ENCODE measurements around the gene SCUBE3.

The SCUBE3 gene

DNA sequence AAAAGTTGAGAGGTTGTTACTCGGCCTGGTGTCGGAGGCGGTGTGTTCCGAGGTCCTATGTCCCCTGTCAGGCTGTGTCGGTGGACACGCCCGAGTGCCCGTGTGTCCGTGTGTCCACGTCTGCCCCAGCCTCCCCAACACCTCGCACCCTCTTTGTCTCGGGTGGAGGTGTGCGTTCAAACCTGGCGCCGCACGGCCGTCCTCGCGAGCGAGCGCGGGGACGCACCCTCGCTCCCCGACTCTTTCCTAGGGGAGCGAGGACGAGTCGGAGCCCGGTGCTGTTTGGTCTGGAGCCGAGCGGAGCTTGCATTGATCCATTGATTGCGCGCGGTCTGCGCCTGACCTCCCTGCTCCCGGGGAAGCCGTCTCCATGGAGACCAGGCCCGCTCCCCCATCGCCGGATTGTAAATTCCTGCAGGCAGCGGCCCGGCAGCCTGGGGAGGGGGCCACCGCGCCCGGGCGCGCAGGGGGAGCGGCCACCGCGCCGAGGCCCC, 411 bp upstream of the SCUBE3 start:
- DNase-seq (ENCODE audit: low read depth): no peak

DNA sequence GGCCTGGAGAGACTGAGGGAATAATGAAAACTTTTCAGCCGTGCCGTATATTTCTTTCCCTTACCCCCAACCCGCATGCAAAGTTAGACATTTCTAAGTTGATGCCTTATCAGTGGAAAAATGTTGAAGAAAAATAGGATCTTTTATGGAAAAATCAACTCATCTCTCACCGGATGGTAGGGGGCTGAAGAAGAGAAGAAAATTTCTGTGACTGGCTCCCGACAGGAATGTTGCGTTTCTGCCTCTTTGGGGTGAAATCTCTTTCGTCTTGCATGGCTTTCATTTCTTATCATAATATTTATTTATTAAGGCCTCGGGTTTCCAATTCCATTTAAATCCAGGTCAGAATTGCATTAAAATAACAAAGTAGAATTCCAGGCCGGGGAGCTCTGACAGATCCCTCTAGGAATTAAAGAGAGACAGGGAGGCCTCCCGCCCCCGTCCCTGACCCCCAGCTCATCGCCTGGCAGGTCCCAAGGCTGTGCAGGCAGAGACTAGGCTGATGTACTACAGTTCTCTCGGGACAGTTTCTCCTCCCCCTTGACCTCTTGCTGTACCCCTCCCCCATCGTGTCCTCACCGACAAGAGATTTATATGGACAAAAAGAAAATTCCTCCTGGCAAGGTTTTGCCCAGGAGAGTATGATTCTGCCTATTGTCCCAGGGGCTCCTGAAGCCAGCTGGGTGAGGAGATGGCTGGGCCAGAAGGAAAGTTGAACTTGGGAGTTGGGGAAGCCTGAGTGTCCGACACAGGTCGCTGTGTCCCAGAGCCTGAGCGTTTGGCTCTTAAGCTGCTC, 1.3 kb downstream of the SCUBE3 start:
- no peak for DNase-seq (ENCODE audit: low read depth)

DNA sequence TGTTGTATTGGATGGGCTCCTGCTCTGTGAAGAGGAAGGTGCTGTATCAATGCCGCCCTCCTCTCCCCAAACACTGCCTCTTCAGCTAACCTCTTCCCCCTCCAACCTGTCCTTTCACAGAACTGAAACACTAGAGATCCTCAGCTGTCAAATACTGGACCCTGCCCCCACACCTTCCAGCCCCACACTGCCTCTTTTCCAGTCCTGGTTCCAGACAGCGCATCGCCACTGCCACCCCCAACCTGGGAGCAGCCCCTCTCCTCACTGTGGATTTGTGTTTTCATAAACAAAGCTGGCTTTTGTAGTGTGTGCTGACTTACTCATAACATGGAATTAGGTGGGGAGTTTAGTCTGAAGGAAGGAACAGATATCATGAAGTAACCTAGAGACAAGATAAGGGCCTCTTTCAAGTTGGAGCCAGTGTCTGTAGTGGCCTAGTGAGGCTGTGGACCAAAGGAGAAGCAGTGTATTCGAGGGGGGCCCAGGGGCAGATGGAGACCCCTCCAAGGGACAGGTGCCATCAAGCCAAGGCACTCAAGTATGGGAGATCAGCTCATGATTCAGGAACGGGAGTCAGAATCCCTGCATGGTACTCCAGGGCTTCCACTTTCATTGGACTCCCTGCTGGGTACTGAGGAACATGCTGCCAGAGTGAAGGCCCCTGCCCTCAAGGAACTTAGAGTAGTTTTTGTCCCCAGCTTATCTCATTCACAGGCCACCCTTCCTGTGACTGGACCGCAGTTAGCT, 2.1 kb downstream of the SCUBE3 start:
- DNase-seq (ENCODE audit: low read depth): no peak

DNA sequence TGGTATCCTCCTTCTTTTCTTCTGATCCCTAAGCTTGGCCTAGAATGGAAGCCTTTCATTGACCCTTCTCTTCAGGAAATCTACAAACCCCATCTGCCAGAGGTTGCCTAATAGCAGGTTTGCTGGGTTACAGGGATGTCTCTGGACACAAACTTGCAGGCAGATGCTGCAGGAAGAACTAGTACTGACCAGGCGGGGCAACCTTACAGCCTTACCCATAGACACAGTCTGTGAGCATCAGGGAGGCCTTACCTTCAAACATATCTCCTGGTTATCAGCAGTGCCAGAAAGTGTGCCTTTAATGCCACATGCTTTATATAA, 2.6 kb downstream of the SCUBE3 start:
- DNase-seq (ENCODE audit: low read depth): no peak

DNA sequence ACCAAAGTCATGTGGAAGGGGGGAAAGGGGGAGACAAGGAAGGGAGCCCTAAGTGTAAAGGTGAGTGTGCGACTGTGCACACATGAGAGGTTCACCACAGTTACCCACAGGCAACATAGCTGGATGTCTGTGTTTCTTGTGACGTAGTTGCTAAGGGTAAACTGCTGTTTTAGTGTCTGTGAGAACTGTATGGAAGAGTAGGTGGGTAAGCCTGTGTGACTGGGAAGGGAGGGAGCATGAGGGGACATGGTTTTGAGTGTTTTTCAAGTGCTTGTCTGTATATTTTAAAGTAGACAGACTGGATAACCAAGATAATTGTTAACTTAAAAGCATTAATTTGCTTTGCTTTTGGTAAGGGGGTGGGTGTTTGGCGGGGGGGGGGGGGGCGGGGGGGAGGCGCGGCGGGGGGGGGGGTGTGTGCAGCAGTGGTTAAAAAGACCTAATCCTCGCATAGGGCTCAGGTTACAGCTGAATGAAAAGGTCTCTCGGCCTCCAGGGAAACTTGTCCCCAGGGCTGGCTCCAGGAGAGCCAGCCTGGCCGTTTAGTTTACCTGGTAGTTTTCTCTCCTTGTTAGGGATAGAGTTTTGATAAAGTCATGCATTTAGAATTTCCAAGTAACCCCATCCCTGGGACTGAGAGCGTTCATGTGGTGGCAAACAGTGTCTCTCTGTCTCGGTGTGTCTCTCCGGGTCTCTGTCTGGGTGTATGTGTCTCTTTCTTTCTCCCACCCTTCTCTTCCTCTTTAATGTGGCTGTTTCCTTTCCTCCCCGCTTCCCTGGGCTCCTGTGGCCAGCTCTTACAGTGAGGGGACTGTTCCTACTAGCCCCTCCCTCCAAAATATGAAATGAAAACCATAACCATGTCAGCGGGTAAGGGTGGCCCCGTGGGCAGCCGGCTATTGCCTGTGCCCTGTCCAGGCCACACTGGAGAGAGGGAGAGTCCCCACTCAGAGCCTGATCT, 3.4 kb downstream of the SCUBE3 start:
- no peak for DNase-seq (ENCODE audit: low read depth)

DNA sequence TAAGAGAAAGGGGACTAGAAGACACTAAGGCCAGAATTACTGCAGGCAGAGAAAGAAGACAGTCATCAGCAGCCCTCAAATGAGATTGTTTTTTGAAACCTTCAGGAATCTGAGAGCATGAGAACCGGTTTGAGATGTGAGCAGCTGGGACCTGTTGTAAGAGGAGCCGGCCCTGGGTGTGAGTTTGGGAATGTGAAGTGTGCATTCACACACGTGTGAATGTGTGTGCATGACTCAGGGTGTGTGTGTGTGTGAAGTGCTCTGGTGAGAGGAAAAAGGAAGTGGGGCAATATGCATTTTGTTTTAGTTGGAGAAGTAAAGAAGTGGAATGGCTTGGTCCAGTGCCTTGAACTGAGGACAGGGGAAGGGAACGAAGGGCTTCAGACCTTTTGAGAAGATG, 4.3 kb downstream of the SCUBE3 start:
- peak; percentile 49 for DNase-seq (ENCODE audit: low read depth)

DNA sequence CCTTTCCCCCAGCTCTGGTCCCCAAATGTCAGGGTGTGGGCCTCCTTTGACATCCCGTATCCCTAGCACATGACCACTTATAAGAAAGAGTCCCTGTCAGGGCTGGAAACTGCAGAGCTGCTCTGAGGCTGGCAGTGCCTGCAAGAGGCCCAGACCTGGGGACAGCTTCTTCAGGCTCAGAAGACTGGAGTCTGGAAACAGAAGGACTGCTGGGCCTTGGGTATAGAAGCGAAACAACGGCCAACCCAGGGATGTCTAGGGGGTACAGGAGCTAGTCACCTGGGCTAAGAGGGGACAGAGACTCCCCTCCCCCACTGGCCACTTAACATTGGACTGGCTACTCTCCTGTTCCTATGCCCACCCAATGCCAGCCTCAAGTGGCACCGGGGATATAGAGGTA, 4.7 kb downstream of the SCUBE3 start:
- DNase-seq (ENCODE audit: low read depth): no peak

DNA sequence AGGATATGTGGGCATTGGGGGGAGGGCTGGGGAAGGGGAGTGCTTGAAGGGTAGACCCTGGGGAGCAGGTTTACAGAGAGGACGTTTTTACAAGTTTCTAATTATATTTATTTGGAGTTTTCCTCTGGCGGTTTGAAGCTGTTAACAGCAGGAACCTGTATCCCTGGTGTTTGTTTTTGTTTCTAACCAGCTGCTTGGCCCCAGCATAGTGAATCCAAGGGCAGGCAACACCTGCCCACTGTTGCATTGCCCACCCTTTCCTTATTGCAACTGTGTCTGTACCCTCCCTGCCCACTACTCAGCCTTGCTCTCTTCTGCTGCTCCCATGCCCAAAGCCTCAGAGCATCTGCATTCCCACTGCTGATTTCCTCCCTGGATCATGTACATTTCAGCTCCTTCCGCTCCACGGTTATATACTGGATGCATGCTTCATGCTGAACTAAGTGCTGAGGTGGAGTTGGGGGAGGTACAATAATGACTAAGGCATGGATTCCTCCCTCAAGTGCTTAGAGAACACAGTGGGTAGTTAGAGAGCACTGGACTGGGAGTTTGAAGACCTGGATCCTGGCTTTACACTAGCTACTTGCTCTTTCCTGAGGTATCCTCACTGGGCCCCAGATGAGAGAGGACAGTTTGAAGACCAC, 6.0 kb downstream of the SCUBE3 start:
- no peak for DNase-seq (ENCODE audit: low read depth)

DNA sequence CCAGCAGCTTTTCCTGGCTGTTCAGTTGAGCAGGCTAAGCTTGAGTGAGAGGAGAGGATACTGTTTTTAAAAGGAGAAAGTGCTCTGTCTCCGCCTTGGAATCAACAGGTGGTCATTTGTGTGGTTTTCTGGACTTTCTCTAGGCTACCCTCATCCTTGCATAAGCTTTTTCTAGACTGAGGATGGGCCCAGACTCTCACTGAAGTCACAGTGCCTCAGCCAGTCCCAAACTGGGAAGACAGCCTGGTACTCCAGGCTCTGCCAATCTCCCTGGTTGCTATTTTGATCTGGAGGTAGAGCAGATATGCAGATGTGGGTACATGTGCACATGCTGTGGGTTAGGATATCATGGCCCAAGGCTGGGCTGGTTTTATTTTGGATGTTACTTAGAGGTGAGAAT, 7.0 kb downstream of the SCUBE3 start:
- no peak for DNase-seq (ENCODE audit: low read depth)

DNA sequence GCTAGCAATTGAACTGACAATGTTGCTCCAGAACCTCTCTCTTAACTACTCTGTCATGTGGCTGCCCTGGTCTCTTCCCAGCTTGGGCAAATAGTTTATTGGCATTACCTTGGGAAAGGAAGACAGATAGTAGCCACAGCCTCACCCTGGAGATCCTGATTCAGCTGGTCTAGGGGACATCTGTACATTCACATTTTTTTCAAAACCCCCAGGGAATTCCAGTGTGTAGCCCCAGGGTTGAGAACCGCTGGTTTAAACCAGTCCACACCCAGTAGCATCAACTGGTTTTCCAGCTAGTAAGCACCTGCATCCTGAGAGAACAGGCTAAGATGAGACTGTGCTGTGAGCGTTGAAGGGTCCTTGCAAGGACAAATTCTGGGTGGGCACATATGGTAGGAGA, 9.6 kb downstream of the SCUBE3 start:
- no peak for DNase-seq (ENCODE audit: low read depth)

DNA sequence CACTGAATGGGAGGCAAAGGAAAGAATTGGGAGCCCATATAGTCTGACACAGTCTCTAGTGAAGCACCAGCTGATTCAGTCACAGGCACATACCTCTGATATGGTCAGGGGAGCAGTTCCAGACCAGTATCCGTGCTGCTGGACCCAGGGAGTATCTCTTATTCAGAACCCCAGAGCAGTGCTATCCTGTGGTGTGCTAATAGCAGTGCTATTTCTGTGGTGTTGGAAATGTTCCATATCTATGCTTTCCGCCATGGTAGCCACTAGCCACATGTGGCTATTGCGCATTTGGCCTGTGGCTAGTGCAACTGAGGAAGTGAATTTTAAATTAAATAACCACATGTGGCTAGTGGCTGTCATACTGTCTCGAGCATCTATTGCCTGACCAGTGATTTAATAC, 11.0 kb downstream of the SCUBE3 start:
- DNase-seq (ENCODE audit: low read depth): no peak

DNA sequence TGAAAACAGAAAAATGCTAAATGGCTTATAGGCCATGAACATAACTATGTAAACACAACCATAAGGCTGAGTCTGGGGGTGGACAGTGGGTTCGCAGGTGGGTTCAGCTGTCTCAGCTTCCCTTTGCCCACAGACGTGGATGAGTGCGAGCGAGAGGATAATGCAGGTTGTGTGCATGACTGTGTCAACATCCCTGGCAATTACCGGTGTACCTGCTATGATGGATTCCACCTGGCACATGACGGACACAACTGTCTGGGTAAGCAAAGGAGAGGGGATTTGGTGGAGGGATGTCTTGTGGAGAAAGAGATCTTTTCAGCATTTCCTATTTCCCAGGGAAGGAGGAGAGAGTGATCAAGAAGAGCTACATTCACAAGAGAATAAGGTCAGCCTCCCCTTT, 14.7 kb downstream of the SCUBE3 start:
- no peak for DNase-seq (ENCODE audit: low read depth)

DNA sequence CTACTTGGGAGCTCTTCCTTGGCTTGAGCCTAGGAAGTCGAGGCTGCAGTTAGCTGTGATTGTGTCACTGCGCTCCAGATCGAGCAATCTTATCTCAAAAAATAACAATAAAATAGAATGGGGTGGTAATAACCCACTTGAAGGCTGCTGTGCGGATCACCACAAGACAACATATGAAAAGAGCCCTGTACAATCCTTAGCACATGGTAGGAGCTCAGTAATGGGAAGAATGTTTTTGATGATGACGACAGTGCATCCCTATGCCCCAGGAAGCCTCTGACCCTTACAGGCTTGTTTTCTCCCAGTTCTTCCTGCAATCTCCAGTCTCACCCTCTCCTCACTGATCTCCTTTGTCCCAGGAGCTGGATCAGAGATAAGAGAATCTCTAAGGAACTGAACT, 15.5 kb downstream of the SCUBE3 start:
- DNase-seq (ENCODE audit: low read depth): no peak

DNA sequence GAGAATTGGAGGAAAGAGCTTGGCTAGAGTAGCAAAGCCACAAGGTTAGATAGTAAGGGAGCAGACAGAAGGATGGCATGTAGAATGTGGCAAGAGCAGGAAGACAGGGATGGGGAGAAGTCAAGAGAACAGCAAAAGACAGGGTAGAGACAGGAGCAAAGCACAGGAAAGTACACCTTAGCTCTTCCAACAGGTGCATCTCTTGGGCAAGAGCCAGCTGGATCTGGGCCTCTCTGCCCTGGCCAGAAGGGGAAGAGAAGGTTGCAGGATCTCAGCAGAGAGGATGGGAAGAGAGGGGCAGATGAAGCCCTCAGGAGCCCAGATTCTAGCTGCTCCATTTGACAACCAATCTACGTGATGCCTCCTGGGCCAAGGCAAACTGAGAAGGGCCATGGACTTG, 16.7 kb downstream of the SCUBE3 start:
- no peak for DNase-seq (ENCODE audit: low read depth)

DNA sequence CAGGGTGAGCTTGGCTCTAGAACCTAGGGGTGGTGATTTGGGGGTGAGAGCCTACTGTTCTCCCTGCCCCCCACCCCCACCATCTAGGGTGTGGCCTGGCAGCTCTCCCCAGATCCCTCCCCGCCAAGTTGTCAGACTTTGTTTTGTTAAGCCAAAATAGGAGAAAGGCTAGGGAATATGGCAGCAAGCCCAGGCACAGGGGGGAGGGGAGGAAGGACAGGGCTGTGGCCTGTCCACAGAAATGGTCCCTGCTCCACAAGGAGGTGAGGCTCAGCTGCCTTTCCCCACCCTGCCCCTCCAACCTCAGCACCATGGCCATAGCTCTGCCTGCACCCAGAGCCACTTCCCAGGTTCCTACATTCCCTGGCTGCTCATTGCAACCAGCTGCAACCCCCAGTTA, 17.2 kb downstream of the SCUBE3 start:
- no peak for DNase-seq (ENCODE audit: low read depth)

DNA sequence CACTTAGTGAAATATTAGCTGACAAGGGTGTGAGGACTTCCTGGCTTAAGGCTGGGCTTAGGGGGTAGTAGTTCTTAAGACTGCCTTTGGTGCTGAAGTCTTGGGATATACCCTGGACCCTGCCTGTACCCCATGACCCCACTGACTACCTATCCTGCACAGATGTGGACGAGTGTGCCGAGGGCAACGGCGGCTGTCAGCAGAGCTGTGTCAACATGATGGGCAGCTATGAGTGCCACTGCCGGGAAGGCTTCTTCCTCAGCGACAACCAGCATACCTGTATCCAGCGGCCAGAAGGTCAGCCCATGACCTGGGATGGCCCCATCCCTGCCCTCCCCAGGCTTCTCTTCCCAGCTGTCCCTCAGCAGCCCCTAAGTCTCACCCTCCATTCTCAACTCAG, 17.8 kb downstream of the SCUBE3 start:
- DNase-seq (ENCODE audit: low read depth): no peak

DNA sequence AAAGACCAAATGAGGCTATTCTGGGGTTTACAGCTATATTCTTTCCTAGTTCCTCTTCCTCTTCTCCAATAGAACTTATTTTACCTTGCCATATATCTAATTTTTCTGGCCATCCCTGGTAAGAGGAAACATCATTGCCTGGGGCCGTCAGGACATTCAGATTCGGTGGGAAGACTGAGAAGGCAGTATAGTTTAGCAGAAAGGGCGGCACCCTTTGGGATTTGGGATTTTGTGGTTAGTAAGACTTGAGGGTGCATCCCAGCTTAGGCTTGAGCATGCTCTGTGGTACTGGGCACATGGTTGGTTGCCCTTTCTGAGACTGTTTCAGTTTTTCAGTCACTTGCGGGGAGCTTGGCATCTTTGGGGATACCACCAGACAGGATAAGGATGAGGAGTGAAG, 21.1 kb downstream of the SCUBE3 start:
- no peak for DNase-seq (ENCODE audit: low read depth)

DNA sequence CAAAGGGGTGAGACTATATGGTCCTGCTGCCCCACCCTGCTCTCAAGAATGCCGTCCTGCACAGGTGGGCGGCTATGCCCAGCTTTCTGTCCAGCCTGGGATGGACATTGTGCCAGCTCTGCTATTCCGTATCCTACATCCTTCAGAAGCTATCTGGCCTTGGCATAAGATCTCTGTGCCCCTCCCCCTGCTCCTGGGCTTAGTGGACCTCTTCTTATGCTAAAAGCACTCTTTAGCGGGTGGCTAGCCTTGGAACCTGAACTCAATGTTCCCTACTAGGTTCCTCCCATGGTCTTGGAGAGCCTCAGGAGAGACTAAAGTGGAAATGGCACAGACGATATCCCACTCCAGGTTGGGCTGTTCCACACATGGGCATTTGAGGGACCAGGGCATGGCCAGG, 22.5 kb downstream of the SCUBE3 start:
- DNase-seq (ENCODE audit: low read depth): no peak

DNA sequence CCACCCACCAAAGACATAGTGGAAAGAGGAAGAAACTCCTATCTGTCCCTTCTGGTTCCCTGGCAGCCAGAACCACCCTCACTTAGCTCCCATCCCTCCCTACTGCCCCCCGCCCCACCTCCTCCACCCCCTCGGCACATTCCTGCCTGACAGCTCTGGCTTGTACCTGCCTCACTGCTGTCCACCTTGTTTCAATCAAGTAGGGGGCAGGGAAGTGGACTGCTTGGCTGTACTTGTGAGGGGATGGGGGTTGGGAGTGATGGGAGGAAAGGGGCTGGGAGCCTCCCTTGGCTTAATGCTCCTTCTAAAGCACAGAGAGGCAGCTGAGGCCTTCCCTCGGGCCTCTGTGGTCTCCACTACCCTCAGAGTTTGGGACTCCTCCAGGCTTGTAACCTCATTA, 23.7 kb downstream of the SCUBE3 start:
- DNase-seq (ENCODE audit: low read depth): no peak

DNA sequence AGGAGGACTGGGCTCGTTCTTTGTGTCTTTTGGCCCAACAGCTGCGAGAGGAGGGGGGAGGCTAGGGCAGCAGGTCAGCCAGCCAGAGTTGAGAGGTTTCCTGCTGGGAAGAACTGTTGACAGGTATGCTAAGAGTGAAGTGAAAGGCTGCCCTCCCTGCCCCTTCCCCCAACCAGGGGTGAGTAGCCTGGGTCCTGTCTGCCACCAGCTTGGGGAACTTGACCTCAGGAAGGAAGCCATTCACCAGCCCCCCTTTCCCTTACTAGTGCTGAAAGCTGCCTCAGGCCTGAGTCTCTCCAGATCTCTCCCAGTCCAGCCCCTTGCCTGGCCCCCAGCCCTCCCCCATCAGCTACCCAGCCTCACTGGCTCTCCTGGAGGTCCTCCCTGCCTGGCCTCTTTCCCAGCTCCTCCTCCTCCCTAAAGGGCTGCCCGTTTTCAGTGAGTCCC, 25.1 kb downstream of the SCUBE3 start:
- DNase-seq (ENCODE audit: low read depth): no peak

DNA sequence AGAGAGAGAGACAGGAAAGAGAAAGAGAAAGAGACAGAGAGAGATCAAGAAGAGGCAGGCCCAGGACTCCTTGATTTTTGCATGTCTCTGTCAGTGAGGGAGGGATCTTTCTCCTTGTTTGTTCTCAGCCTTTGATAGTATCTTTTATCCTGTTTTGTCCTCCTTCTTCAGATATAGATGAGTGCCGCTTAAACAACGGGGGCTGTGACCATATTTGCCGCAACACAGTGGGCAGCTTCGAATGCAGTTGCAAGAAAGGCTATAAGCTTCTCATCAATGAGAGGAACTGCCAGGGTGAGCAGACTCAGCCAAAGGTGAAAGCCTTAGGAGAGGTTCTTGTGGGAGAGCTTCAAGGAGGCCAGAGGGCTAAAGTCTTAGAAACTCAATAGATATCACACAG, 25.8 kb downstream of the SCUBE3 start:
- DNase-seq (ENCODE audit: low read depth): no peak
